Measurements from ENCODE around the gene GNG3. TPM values are rescaled to one million over a fixed set of nuclear protein-coding genes. Genes with fewer than 3 reads are reported as not detected.

Gene GNG3
- total and polyA plus RNA-seq, 2 of the 8 experiments (the other 6 are each of a cell fraction or from before 2014, with no cell fraction given) = 4.9 to 12.1 TPM

DNA sequence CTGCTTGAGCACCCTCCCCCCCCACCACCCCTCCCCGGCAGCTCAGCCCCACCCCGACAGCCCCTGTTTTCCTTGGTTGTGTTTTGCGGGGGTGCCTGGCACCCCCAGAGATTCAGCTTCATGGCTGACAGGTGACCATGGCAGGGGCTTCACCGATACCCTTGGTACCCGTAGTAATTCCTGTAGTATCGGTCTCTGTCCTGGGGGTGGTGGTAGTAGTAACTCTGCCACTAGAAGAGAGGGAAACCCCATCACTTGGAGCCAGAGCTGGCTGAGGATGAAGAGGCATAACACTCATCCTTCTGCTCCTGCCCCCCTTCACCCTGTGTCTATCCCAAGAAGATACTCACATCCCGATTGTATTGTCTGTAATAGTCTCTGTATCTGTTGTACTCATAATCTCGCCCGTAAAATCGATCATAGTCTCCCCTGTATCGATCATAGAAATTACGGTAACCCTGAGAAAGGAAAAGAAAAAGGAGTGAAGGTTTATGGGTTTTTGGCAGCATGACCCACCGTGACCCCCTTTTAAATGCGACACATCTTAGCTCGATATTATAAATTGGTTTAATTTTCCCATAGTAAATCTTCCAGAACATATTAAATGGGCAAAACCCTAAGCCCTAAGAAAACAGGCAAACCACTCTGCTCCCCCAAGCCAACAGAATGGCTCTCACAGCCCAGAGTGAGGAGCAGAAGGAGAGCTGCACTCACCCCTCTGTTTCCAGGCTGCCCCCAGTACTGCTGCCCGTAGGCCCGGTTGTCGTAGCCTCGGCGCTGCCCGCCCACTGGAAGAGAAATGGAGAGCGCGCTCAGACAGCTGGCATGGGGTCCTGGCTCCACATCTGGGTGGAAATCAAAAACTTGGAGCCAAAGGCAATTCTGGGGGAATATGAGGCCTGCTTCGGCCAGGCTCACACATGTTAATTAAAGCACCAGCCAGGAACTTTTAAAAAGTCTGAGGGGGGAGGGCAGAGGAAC, 8.0 kb downstream of the GNG3 start (continued):
- TF ChIP-seq, protein P1, sequence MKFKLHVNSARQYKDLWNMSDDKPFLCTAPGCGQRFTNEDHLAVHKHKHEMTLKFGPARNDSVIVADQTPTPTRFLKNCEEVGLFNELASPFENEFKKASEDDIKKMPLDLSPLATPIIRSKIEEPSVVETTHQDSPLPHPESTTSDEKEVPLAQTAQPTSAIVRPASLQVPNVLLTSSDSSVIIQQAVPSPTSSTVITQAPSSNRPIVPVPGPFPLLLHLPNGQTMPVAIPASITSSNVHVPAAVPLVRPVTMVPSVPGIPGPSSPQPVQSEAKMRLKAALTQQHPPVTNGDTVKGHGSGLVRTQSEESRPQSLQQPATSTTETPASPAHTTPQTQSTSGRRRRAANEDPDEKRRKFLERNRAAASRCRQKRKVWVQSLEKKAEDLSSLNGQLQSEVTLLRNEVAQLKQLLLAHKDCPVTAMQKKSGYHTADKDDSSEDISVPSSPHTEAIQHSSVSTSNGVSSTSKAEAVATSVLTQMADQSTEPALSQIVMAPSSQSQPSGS (IDR thresholded peaks at IDR 0.05; ENCODE audit: low read length) = no peak
- TF ChIP-seq RAD21 (IDR thresholded peaks at IDR 0.05 in 1 of 2, conservative IDR thresholded peaks at IDR 0.05 in 1 of 2; ENCODE audit: low read depth in 2 of 2, low read length in 2 of 2) (peak in 1 of 2 experiments; percentile 20; a peak in 1 of 4 replicates), RNF2 (IDR thresholded peaks at IDR 0.05; ENCODE audit: borderline replicate concordance, low read depth, low read length, missing control alignments, poor library complexity, severe bottlenecking) (no peak)
